Activated CD4-positive, alpha-beta T cell treated with anti-CD3 and anti-CD28 coated beads, Interleukin-2, amount 10 ng/mL, durations not matched to agents 7 days and 5 days (primary cell): ENCODE measurements around the gene ABITRAM. TPM values are rescaled to one million over a fixed set of nuclear protein-coding genes. Genes with fewer than 3 reads are reported as not detected.
"Not testable (repeated sequence)": the region's sequence is repeated elsewhere in the genome, so short reads cannot be mapped to it uniquely, and the experiment has no call there.

Experiments used
- CTCF ChIA-PET: fragments of 350-600 bp; sonication (Branson Sonifier 250); formaldehyde crosslinking; loops from one replicate; lab custom pipeline; 2021; ENCODE audit warnings: antibody characterized with exemption; lab: Charles Lee
- POLR2A ChIA-PET: fragments of 350-600 bp; sonication (Branson Sonifier 250); formaldehyde crosslinking; loops from one replicate; lab custom pipeline; 2021; ENCODE audit warnings: antibody characterized with exemption; lab: Charles Lee
- DNase-seq: peaks from one replicate; pipeline ENCODE4 v3.0.0-alpha.2; 2020
- H3K27ac Mint-ChIP-seq: one replicate; pipeline ENCODE4 v1.8.0; 2021; ENCODE audit warnings: mild to moderate bottlenecking, moderate library complexity, mixed read lengths
- H3K27me3 Mint-ChIP-seq: one replicate; pipeline ENCODE4 v1.8.0; 2021; ENCODE audit warnings: mixed read lengths
- H3K36me3 Mint-ChIP-seq: one replicate; pipeline ENCODE4 v1.8.0; 2021; ENCODE audit warnings: low read depth, mixed read lengths
- H3K4me1 Mint-ChIP-seq: one replicate; pipeline ENCODE4 v1.8.0; 2021; ENCODE audit warnings: mixed read lengths
- H3K4me3 Mint-ChIP-seq: one replicate; pipeline ENCODE4 v1.8.0; 2021; ENCODE audit warnings: mild to moderate bottlenecking, moderate library complexity, mixed read lengths
- H3K9me3 Mint-ChIP-seq: one replicate; pipeline ENCODE4 v1.8.0; 2021; ENCODE audit warnings: mixed read lengths
- total RNA-seq, 2 experiments: library from RNA; stranded (reverse); gene quantifications; one replicate each; pipeline ENCODE4 v1.2.3, GENCODE V29; 2021

Gene ABITRAM
- total RNA-seq = 10 to 100 TPM; 11.8 to 13.9 TPM

GRCh38 chr9:108934323-108934893 lies at the start of gene ABITRAM:
TSS of gene ABITRAM (plus strand) at chr9:108934400. CDS start at chr9:108934487, 87 bp downstream.
- CTCF ChIA-PET = no interaction called here
- H3K36me3 Mint-ChIP-seq = peaks cover 7% of the 10 kb centered on the region
- POLR2A ChIA-PET = no interaction called here
- peak; percentile 78 for DNase-seq
- H3K4me1 Mint-ChIP-seq = peaks cover 29% of the 10 kb centered on the region
- H3K27me3 Mint-ChIP-seq = no peaks in the 10 kb centered on the region
- no peaks in the 10 kb centered on the region for H3K9me3 Mint-ChIP-seq
- peak within 1 kb of the TSS; percentile 99 for H3K27ac Mint-ChIP-seq
- peak within 1 kb of the TSS; percentile 88 for H3K4me3 Mint-ChIP-seq

- peaks cover 10% of the 10 kb centered on the region for H3K4me1 Mint-ChIP-seq
- ChIA-PET POLR2A (no interaction called here), CTCF (interaction anchor here (0.6 to 1.3 kb wide), 2 partner anchors 42 to 62 kb away, joined by 3 to 4 read pairs; no protein-coding TSS in a partner anchor)
- no peaks in the 10 kb centered on the region for H3K27me3 Mint-ChIP-seq
- no peak for DNase-seq
- H3K9me3 Mint-ChIP-seq = no peaks in the 10 kb centered on the region
- no peak overlapping the region for H3K4me3 Mint-ChIP-seq
- no peak overlapping the region for H3K27ac Mint-ChIP-seq
- peaks cover 31% of the 10 kb centered on the region for H3K36me3 Mint-ChIP-seq
Measured at GRCh38 chr9:108884701-108885100, 49.5 kb upstream of the ABITRAM start.

DNA sequence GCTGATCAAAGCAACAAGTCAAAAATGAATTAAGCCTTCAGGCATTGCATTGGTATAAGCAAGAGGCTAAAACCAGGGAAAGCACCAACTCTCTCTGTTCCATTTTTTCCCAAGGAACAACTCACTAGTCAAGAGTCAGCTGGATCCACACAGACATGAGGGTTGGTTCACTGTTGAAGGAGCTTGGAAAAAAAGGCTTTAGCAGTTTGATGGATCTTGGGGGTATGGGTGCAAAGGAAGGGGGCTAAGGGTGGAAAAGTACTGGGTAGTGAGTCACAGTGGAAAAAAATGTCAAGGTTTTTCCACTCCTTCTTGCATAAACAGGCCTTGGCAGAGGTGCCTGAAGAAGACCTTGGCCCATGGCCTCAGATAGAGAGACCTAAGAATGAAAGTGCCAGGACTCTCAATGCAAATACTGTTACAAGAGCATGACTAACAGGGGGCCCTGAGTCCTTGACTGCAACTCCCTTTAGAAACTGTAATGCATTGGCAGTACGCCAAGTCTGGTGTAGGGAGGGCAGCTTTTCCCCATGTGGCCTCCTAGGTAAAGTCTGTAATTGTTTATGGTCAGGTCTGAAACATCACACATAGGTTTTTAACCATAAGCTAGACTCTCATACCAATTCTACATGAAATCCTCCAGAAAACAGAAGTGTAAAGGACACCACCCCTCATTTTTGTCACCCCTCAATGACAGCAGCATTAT lies 48.4 kb upstream of the ABITRAM start:
- Mint-ChIP-seq H3K36me3 (peaks cover 36% of the 10 kb centered on the region), H3K4me1 (peaks cover 10% of the 10 kb centered on the region), H3K27ac (no peak overlapping the region), H3K27me3 (no peaks in the 10 kb centered on the region), H3K9me3 (no peaks in the 10 kb centered on the region), H3K4me3 (no peak overlapping the region)
- DNase-seq = no peak
- ChIA-PET CTCF (interaction anchor here (1.4 kb wide), 1 partner anchor 14 kb away, joined by 3 read pairs; no protein-coding TSS in a partner anchor), POLR2A (no interaction called here)

DNA sequence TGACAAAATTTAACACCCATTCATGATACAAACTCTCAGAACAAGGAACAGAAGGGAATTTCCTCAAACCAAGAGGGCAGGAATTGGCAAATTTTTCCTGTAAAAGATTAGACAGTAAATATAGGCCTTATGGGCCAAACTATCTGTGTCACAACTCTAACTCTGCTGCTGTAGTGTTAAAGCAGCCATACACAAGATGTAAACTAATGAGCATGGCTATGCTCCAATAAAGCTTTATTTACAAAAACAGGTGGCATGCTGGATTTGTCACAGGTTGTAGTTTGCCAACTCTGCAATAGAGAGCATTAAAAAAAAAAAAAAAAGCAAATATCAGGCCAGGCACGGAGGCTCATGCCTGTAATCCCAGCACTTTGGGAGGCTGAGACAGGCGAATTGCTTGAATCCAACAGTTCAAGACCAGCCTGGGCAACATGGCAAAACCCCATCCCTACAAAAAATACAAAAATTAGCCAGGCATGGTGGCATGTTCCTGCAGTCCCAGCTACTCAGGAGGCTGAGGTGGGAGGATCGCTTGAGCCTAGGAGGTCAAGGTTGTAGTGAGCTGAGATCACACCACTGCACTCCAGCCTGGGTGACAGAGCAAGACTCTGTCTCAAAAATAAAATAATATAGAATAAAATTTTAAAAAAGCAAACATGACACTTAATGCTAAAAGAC lies 47.5 kb upstream of the ABITRAM start:
- H3K27me3 Mint-ChIP-seq, DNase-seq, POLR2A ChIA-PET, H3K27ac Mint-ChIP-seq, H3K4me1 Mint-ChIP-seq, H3K9me3 Mint-ChIP-seq, H3K4me3 Mint-ChIP-seq: not testable (repeated sequence)
- CTCF ChIA-PET = interaction anchor here (0.6 to 1.4 kb wide), 3 partner anchors 13 to 1561 kb away, joined by 3 read pairs; no protein-coding TSS in a partner anchor
- H3K36me3 Mint-ChIP-seq = peaks cover 37% of the 10 kb centered on the region

GRCh38 chr9:108889649-108890067 lies 44.5 kb upstream of the ABITRAM start:
- Mint-ChIP-seq H3K36me3 (peaks cover 31% of the 10 kb centered on the region), H3K9me3 (no peaks in the 10 kb centered on the region), H3K27ac (no peak overlapping the region), H3K27me3 (no peaks in the 10 kb centered on the region), H3K4me1 (peaks cover 6% of the 10 kb centered on the region), H3K4me3 (no peak overlapping the region)
- ChIA-PET CTCF (interaction anchor here (0.9 to 1.4 kb wide), 2 partner anchors 10 to 13 kb away, joined by 4 to 6 read pairs; no protein-coding TSS in a partner anchor), POLR2A (no interaction called here)
- DNase-seq = no peak

- H3K36me3 Mint-ChIP-seq = peaks cover 33% of the 10 kb centered on the region
- ChIA-PET CTCF (no interaction called here), POLR2A (no interaction called here)
- no peaks in the 10 kb centered on the region for H3K9me3 Mint-ChIP-seq
- no peak for DNase-seq
- no peak overlapping the region for H3K4me3 Mint-ChIP-seq
- no peaks in the 10 kb centered on the region for H3K27me3 Mint-ChIP-seq
- H3K27ac Mint-ChIP-seq = no peak overlapping the region
- H3K4me1 Mint-ChIP-seq = no peaks in the 10 kb centered on the region
Measured at GRCh38 chr9:108894225-108894997, 39.8 kb upstream of the ABITRAM start.

GRCh38 chr9:108897324-108898096 lies 36.7 kb upstream of the ABITRAM start:
- ChIA-PET CTCF (no interaction called here), POLR2A (no interaction called here)
- H3K4me3 Mint-ChIP-seq = no peak overlapping the region
- peaks cover 34% of the 10 kb centered on the region for H3K36me3 Mint-ChIP-seq
- no peaks in the 10 kb centered on the region for H3K27me3 Mint-ChIP-seq
- H3K27ac Mint-ChIP-seq = no peak overlapping the region
- no peak for DNase-seq
- H3K4me1 Mint-ChIP-seq = no peaks in the 10 kb centered on the region
- H3K9me3 Mint-ChIP-seq = no peaks in the 10 kb centered on the region

GRCh38 chr9:108899023-108899695 lies 35.0 kb upstream of the ABITRAM start:
- H3K27ac Mint-ChIP-seq, H3K27me3 Mint-ChIP-seq, H3K9me3 Mint-ChIP-seq, POLR2A ChIA-PET, H3K4me3 Mint-ChIP-seq, DNase-seq, H3K4me1 Mint-ChIP-seq: not testable (repeated sequence)
- peaks cover 47% of the 10 kb centered on the region for H3K36me3 Mint-ChIP-seq
- CTCF ChIA-PET = interaction anchor here (0.6 to 1.0 kb wide), 9 partner anchors 10 to 511 kb away, joined by 3 to 5 read pairs (median 4); no protein-coding TSS in a partner anchor

- no peak for DNase-seq
- ChIA-PET POLR2A (no interaction called here), CTCF (interaction anchor here (0.6 to 1.0 kb wide), 7 partner anchors 11 to 510 kb away, joined by 3 to 5 read pairs (median 4); no protein-coding TSS in a partner anchor)
- no peaks in the 10 kb centered on the region for H3K4me1 Mint-ChIP-seq
- H3K4me3 Mint-ChIP-seq = no peak overlapping the region
- H3K36me3 Mint-ChIP-seq = peaks cover 47% of the 10 kb centered on the region
- H3K27me3 Mint-ChIP-seq = no peaks in the 10 kb centered on the region
- no peak overlapping the region for H3K27ac Mint-ChIP-seq
- H3K9me3 Mint-ChIP-seq = no peaks in the 10 kb centered on the region
Measured at GRCh38 chr9:108900176-108900575, 34.0 kb upstream of the ABITRAM start.

DNA sequence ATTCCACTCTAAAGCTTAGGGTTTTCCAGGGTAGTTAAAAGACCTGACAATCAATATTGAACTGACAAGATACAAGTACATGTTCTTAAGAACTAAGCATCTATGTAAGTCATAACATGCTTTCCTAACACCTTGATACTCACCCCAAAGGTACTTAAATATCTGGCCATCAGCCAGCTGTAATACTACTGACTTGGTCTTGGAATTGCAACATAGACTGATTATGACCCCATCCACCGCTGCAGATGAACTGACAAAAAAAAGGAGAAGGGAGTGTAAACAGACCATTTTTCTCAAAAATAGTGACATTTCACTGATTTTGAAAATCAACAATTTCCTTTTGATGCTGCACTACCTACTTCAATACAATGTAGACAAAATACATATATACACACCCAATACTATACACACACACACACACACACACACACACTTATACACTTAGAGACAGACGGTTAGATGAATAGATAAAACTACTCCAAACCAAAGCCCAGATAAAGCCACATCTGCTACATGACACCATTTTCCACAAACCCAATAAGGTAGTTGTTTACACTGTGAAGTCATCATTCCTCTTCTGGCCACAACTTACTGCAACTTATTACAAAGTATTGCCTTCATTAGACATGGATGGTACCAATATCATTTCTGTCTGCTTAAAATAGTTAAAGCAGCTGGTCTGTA lies 30.6 kb upstream of the ABITRAM start:
- DNase-seq = no peak
- Mint-ChIP-seq H3K27ac (no peak overlapping the region), H3K36me3 (peaks cover 45% of the 10 kb centered on the region), H3K4me1 (no peaks in the 10 kb centered on the region), H3K9me3 (no peaks in the 10 kb centered on the region), H3K4me3 (no peak overlapping the region), H3K27me3 (no peaks in the 10 kb centered on the region)
- ChIA-PET CTCF (interaction anchor here (1.0 kb wide), 1 partner anchor 13 kb away, joined by 6 read pairs; no protein-coding TSS in a partner anchor), POLR2A (no interaction called here)

DNA sequence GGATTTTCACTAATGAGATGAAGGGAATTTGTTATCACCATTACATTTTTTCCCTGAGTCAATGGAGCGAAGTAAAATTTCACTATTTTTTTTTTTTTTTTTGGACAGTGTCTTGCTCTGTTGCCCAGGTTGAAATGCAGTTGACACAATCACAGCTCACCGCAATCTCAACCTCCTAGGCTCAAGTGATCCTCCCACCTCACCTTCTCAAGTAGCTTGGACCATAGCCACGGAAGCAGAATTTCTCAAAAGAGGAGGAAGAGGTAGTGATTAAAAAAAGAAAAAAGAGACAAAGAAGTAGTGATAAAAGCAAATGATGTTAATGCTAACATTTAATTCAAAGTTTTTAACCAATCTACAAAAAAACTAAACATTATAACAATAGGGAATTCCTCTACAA lies 30.0 kb upstream of the ABITRAM start:
- no peak for DNase-seq
- Mint-ChIP-seq H3K9me3 (no peaks in the 10 kb centered on the region), H3K27me3 (no peaks in the 10 kb centered on the region), H3K27ac (no peak overlapping the region), H3K4me3 (no peak overlapping the region), H3K36me3 (peaks cover 43% of the 10 kb centered on the region), H3K4me1 (no peaks in the 10 kb centered on the region)
- ChIA-PET CTCF (interaction anchor here (0.7 to 1.0 kb wide), 2 partner anchors 12 to 129 kb away, joined by 3 to 6 read pairs; no protein-coding TSS in a partner anchor), POLR2A (no interaction called here)
